ENCODE results near the gene SRPK2.
A peak's percentile ranks its signal among the peaks of the same experiment; 100 is the strongest.

Gene SRPK2

DNA sequence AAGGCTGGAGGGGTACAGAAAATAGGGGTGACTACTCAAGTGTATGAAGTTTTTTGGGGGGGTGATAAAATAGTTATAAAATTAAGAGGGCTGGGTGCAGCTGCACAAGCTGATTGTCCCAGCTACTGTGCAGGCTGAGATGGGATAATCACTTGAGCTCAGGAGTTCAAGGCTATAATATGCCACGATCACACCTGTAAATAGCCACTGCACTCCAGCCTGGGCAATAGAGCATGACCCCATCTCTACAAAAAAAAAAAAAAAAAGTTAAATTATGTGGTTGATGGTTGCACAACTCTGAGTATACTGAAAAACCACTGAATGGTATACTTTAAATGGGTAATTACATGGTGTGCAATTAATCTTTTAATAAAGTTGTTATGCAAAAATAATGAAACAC is 172.9 kb downstream of the SRPK2 start:
- Mint-ChIP-seq H3K4me3 (no peak overlapping the region), H3K27me3 (no peaks in the 10 kb centered on the region), H3K27ac (no peak overlapping the region), H3K9me3 (no peaks in the 10 kb centered on the region), H3K4me1 (ENCODE audit: low read depth) (peaks cover 54% of the 10 kb centered on the region), H3K36me3 (ENCODE audit: low read depth) (peaks cover 11% of the 10 kb centered on the region)
- intact Hi-C loops (cut with micrococcal nuclease) = no loop called here

GRCh38 chr7:105215182-105215581 is 173.5 kb downstream of the SRPK2 start:
- H3K27me3 Mint-ChIP-seq = no peaks in the 10 kb centered on the region
- H3K4me3 Mint-ChIP-seq = no peak overlapping the region
- no peaks in the 10 kb centered on the region for H3K9me3 Mint-ChIP-seq
- peaks cover 61% of the 10 kb centered on the region for H3K4me1 Mint-ChIP-seq (ENCODE audit: low read depth)
- intact Hi-C loops (cut with micrococcal nuclease) = no loop called here
- no peak overlapping the region for H3K27ac Mint-ChIP-seq
- H3K36me3 Mint-ChIP-seq (ENCODE audit: low read depth) = peaks cover 11% of the 10 kb centered on the region

- peaks cover 69% of the 10 kb centered on the region for H3K4me1 Mint-ChIP-seq (ENCODE audit: low read depth)
- H3K36me3 Mint-ChIP-seq (ENCODE audit: low read depth) = peaks cover 11% of the 10 kb centered on the region
- H3K27me3 Mint-ChIP-seq = no peaks in the 10 kb centered on the region
- H3K27ac Mint-ChIP-seq = peak overlapping the region; percentile 46
- intact Hi-C loops (cut with micrococcal nuclease) = no loop called here
- H3K4me3 Mint-ChIP-seq = no peak overlapping the region
- no peaks in the 10 kb centered on the region for H3K9me3 Mint-ChIP-seq
These were observed 175.1 kb downstream of the SRPK2 start for GRCh38 chr7:105213611-105214010.

DNA sequence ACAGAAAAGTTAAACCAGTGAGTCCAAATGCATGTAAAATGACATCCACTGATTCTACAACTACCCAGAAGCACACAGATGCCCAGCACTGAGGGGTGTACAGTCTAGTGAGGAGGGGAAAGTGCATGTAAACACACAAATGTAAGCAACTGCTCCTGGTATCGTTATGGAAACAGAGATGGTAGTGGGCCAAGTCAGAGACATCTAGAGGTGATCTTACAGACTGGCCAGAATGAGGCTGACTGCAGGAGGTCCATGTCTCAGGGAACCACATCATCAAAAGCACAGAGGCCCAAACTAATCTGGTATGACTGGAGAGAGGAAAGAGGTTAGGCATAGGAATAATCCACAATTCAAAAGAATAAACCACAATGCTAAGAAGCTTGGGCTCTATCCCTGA is 176.5 kb downstream of the SRPK2 start:
- Mint-ChIP-seq H3K4me1 (ENCODE audit: low read depth) (peaks cover 78% of the 10 kb centered on the region), H3K9me3 (no peaks in the 10 kb centered on the region), H3K36me3 (ENCODE audit: low read depth) (peaks cover 11% of the 10 kb centered on the region), H3K27me3 (no peaks in the 10 kb centered on the region), H3K4me3 (no peak overlapping the region), H3K27ac (no peak overlapping the region)
- intact Hi-C loops (cut with micrococcal nuclease) = no loop called here

GRCh38 chr7:105210721-105211205 is 178.0 kb downstream of the SRPK2 start:
- no peak overlapping the region for H3K4me3 Mint-ChIP-seq
- no peak overlapping the region for H3K27ac Mint-ChIP-seq

DNA sequence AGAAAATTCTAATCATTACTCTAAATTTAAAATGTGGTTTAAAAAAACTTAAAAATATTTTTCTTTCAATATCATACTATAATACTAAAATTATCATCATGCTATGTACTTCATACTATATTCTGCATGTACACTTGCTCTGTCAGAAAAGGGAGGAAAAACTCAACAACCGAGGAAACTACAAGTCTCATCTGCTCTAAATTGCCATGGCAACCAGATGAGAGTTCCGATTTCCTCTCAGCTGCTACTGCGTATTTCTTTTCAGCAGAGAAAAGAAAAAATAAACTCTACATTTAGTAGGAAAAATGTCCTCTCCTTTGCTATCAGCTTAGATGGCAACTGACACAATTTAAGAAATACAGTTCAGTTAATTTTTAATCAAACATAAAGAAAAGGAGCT is 178.9 kb downstream of the SRPK2 start:
- Mint-ChIP-seq H3K4me3 (no peak overlapping the region), H3K27ac (no peak overlapping the region)

More at GRCh38 chr7:105210721-105211205, 178.0 kb downstream of the SRPK2 start:
- Mint-ChIP-seq H3K4me1 (ENCODE audit: low read depth) (peaks cover 73% of the 10 kb centered on the region), H3K36me3 (ENCODE audit: low read depth) (peaks cover 4% of the 10 kb centered on the region), H3K9me3 (no peaks in the 10 kb centered on the region), H3K27me3 (no peaks in the 10 kb centered on the region)
- intact Hi-C loops (cut with micrococcal nuclease) = no loop called here

GRCh38 chr7:105209433-105209832 is 179.3 kb downstream of the SRPK2 start:
- Mint-ChIP-seq H3K27ac (no peak overlapping the region), H3K4me1 (ENCODE audit: low read depth) (peaks cover 70% of the 10 kb centered on the region), H3K9me3 (no peaks in the 10 kb centered on the region), H3K36me3 (ENCODE audit: low read depth) (no peaks in the 10 kb centered on the region), H3K4me3 (no peak overlapping the region), H3K27me3 (no peaks in the 10 kb centered on the region)
- intact Hi-C loops (cut with micrococcal nuclease) = no loop called here

More for the DNA sequence above, 178.9 kb downstream of the SRPK2 start:
- no peaks in the 10 kb centered on the region for H3K9me3 Mint-ChIP-seq
- H3K4me1 Mint-ChIP-seq (ENCODE audit: low read depth) = peaks cover 73% of the 10 kb centered on the region
- H3K36me3 Mint-ChIP-seq (ENCODE audit: low read depth) = no peaks in the 10 kb centered on the region
- no peaks in the 10 kb centered on the region for H3K27me3 Mint-ChIP-seq
- intact Hi-C loops (cut with micrococcal nuclease) = no loop called here

DNA sequence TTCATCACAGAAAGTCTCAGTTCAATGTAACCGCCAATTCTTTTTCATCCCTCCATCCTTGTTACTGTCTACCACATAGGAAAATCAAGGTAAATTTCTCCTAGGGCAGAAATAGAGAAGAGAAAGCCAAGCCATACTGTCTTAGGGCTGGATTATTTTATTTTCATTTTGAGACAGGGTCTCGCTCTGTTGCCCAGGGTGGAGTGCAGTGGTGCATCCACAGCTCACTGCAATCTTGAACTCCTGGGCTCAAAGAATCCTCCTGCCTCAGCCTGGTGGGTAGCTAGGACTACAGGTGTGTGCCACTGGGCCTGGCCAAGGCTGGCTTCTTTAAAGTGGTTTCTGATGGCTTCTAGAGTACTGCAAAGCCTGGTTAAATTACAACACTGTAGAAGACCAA is 181.7 kb downstream of the SRPK2 start:
- H3K36me3 Mint-ChIP-seq (ENCODE audit: low read depth) = peaks cover 10% of the 10 kb centered on the region
- no peak overlapping the region for H3K4me3 Mint-ChIP-seq
- H3K4me1 Mint-ChIP-seq (ENCODE audit: low read depth) = peaks cover 47% of the 10 kb centered on the region
- no peaks in the 10 kb centered on the region for H3K9me3 Mint-ChIP-seq
- no peak overlapping the region for H3K27ac Mint-ChIP-seq
- H3K27me3 Mint-ChIP-seq = no peaks in the 10 kb centered on the region
- intact Hi-C loops (cut with micrococcal nuclease) = no loop called here

DNA sequence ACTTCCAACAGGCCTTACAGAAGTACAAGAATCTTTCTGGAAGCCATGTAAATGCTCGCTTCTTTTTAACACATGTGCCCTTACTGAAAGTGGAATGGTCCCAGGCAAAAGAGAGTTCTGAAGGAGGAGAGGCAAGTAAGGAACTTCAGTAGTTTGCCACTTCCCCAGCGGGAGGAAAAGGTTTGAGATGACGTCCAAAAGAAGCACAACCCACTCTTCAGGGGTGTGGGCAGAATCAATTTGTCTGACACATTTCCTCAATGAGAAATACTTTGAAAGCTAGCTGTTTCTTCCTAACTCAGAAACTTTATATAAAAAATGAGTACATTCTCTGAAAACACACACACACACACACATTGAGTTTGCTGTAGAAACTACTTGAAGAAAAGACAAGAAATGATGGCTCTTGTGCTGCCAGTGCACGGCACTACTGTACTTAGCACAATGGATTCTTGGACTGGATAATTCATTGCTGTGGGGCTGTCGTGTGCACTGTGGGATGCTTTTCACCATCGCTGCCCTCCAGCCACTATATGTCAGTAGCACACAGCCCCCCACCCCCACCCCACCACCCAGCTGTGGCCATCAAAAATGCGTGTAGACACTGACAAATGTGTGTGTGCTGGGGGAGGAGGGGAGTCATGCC is 183.0 kb downstream of the SRPK2 start:
- H3K4me1 Mint-ChIP-seq (ENCODE audit: low read depth) = peaks cover 39% of the 10 kb centered on the region
- no peaks in the 10 kb centered on the region for H3K9me3 Mint-ChIP-seq
- intact Hi-C loops (cut with micrococcal nuclease) = no loop called here
- H3K4me3 Mint-ChIP-seq = no peak overlapping the region
- peaks cover 22% of the 10 kb centered on the region for H3K36me3 Mint-ChIP-seq (ENCODE audit: low read depth)
- H3K27ac Mint-ChIP-seq = no peak overlapping the region
- no peaks in the 10 kb centered on the region for H3K27me3 Mint-ChIP-seq

DNA sequence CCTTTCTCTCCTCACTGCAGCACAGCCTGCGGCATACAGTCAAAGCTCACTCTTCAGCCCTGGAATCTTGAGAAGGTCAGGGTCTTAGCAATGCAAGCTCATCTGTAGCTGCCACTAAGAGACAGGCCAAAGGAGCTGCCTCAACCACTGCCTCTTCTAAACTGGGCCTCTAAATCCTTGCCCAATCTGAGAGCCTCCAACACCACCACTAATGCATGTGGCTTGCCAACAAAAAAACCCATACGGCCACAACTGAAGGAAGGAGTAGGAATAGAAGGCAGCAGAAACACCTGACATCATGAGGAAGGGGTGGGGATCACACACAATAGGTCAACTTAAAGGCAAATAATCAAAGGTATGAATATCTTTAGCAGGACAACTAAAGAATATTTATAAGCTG is 183.8 kb downstream of the SRPK2 start:
- Mint-ChIP-seq H3K9me3 (no peaks in the 10 kb centered on the region), H3K27ac (no peak overlapping the region)

DNA sequence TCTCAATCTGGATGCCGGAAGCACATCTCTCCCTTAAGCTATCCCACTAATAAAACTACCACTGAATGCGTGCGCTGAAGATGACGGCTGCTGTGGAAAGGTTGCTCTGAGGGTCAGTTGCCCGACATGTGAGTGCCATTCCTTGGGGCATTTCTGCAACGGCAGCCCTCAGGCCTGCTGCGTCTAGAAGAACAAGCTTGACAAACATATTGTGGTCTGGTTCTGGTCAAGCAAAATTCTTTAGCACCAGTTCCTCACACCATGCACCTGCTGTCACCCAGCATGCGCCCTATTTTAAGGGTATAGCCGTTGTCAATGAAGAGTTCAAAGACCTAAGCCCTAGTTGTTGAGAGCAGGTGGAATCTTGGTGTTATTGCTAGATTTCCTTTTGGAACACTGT is 184.2 kb downstream of the SRPK2 start:
- H3K27me3 Mint-ChIP-seq = no peaks in the 10 kb centered on the region
- H3K9me3 Mint-ChIP-seq = no peaks in the 10 kb centered on the region
- peaks cover 31% of the 10 kb centered on the region for H3K36me3 Mint-ChIP-seq (ENCODE audit: low read depth)
- H3K4me3 Mint-ChIP-seq = no peak overlapping the region
- peaks cover 31% of the 10 kb centered on the region for H3K4me1 Mint-ChIP-seq (ENCODE audit: low read depth)
- H3K27ac Mint-ChIP-seq = no peak overlapping the region
- intact Hi-C loops (cut with micrococcal nuclease) = no loop called here

More for the DNA sequence above, 183.8 kb downstream of the SRPK2 start:
- Mint-ChIP-seq H3K36me3 (ENCODE audit: low read depth) (peaks cover 29% of the 10 kb centered on the region), H3K4me1 (ENCODE audit: low read depth) (peaks cover 33% of the 10 kb centered on the region), H3K4me3 (no peak overlapping the region), H3K27me3 (no peaks in the 10 kb centered on the region)
- intact Hi-C loops (cut with micrococcal nuclease) = no loop called here

DNA sequence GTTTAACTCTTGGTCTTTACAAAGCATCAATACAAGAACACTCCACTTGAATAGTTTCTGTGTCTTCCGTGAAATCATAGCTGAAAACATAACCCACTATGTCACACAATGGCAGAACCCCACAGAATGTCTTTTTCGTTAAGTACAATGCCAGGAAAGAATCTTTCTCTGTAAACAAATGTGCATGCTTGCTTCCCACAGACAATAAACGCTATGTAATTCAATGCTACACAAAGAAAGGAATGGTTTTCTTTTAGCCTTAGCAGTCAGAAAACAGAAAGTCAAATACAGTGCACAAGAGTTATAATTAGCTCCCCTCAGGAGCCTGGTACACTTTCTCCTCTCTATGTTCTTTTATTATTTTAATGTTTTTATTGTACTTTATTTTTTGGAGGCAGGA is 186.1 kb downstream of the SRPK2 start:
- intact Hi-C loops (cut with micrococcal nuclease) = no loop called here
- Mint-ChIP-seq H3K4me3 (no peak overlapping the region), H3K4me1 (ENCODE audit: low read depth) (peaks cover 18% of the 10 kb centered on the region), H3K27me3 (no peaks in the 10 kb centered on the region), H3K9me3 (no peaks in the 10 kb centered on the region), H3K27ac (no peak overlapping the region), H3K36me3 (ENCODE audit: low read depth) (peaks cover 37% of the 10 kb centered on the region)

DNA sequence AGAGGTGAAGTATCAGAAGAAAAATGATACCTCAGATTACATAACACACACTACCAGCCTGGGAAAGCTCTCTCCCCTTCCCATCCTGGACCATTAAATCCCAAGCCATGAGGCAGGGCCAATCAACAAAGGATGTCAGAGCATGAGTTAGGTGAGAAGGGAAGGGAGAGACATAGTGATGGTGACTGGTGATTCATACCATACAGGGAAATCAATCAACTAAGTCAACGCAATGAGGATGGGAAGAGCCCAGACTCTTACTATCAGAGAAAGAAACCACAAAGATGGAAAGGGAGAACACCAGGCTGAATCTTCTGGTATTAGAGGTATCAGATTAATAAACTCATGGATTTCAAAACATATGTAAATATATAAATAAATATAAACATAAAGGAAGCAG is 189.3 kb downstream of the SRPK2 start:
- no peak overlapping the region for H3K4me3 Mint-ChIP-seq
- no peaks in the 10 kb centered on the region for H3K27me3 Mint-ChIP-seq
- intact Hi-C loops (cut with micrococcal nuclease) = no loop called here
- no peaks in the 10 kb centered on the region for H3K9me3 Mint-ChIP-seq
- H3K36me3 Mint-ChIP-seq (ENCODE audit: low read depth) = peaks cover 49% of the 10 kb centered on the region
- H3K4me1 Mint-ChIP-seq (ENCODE audit: low read depth) = no peaks in the 10 kb centered on the region
- H3K27ac Mint-ChIP-seq = no peak overlapping the region

GRCh38 chr7:105198223-105198622 is 190.5 kb downstream of the SRPK2 start:
- Mint-ChIP-seq H3K4me1 (ENCODE audit: low read depth) (peaks cover 4% of the 10 kb centered on the region), H3K4me3 (no peak overlapping the region), H3K36me3 (ENCODE audit: low read depth) (peaks cover 43% of the 10 kb centered on the region), H3K27ac (no peak overlapping the region), H3K9me3 (no peaks in the 10 kb centered on the region), H3K27me3 (no peaks in the 10 kb centered on the region)
- intact Hi-C loops (cut with micrococcal nuclease) = no loop called here

DNA sequence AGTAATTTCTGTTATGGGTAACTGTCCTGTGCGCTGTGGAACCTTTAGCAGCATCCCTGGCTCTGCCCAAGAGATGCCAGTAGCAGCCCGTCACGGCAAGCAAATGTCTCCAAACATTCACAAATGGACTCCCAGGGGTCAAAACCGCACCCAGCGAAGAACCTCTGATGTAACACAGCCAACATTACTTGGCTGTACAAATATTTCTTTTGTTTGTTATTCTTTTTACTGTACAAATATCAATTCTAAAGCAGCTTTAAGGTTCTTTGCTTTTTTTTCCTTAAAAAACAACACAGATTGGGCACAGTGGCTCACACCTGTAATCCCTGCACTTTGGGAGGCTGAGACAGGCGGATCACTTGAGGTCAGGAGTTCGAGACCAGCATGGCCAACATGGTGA is 192.2 kb downstream of the SRPK2 start:
- peaks cover 34% of the 10 kb centered on the region for H3K36me3 Mint-ChIP-seq (ENCODE audit: low read depth)
- peaks cover 22% of the 10 kb centered on the region for H3K4me1 Mint-ChIP-seq (ENCODE audit: low read depth)
- intact Hi-C loops (cut with micrococcal nuclease) = no loop called here
- H3K4me3 Mint-ChIP-seq = no peak overlapping the region
- H3K27me3 Mint-ChIP-seq = no peaks in the 10 kb centered on the region
- H3K9me3 Mint-ChIP-seq = no peaks in the 10 kb centered on the region
- no peak overlapping the region for H3K27ac Mint-ChIP-seq
